Fibroblast of mammary gland (primary cell): ENCODE data around the gene PVALEF.

Source experiments
- DNase-seq: peaks from one replicate; pipeline ENCODE4 v3.0.0-alpha.2; 2010; ENCODE audit warnings: low read depth
- H3K4me3 ChIP-seq: 2 replicates; pipeline ENCODE4 v1.5.1; 2011; ENCODE audit warnings: low read depth, mild to moderate bottlenecking, low read length, moderate library complexity; ENCODE audit not compliant: control insufficient read depth
- TF ChIP-seq, protein P1 (sequence below): conservative IDR thresholded peaks from 2 replicates; pipeline ENCODE4 v1.5.1; 2011; ENCODE audit warnings: low read depth, low read length, inconsistent platforms; ENCODE audit not compliant: control insufficient read depth, insufficient read depth

The PVALEF gene

GRCh38 chr17:81206657-81207056, 41.4 kb downstream of the PVALEF start:
- no peak for DNase-seq
- no peak overlapping the region for H3K4me3 ChIP-seq
- TF ChIP-seq, protein P1, sequence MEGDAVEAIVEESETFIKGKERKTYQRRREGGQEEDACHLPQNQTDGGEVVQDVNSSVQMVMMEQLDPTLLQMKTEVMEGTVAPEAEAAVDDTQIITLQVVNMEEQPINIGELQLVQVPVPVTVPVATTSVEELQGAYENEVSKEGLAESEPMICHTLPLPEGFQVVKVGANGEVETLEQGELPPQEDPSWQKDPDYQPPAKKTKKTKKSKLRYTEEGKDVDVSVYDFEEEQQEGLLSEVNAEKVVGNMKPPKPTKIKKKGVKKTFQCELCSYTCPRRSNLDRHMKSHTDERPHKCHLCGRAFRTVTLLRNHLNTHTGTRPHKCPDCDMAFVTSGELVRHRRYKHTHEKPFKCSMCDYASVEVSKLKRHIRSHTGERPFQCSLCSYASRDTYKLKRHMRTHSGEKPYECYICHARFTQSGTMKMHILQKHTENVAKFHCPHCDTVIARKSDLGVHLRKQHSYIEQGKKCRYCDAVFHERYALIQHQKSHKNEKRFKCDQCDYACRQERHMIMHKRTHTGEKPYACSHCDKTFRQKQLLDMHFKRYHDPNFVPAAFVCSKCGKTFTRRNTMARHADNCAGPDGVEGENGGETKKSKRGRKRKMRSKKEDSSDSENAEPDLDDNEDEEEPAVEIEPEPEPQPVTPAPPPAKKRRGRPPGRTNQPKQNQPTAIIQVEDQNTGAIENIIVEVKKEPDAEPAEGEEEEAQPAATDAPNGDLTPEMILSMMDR = no peak

GRCh38 chr17:81207610-81208581, 42.6 kb downstream of the PVALEF start:
- no peak overlapping the region for H3K4me3 ChIP-seq
- TF ChIP-seq, protein P1 = no peak
- DNase-seq = no peak

- TF ChIP-seq, protein P1 = no peak
- no peak for DNase-seq
- H3K4me3 ChIP-seq = no peak overlapping the region
These were observed 43.3 kb downstream of the PVALEF start for GRCh38 chr17:81208651-81209050.

GRCh38 chr17:81209141-81209540, 43.8 kb downstream of the PVALEF start:
- no peak for DNase-seq
- TF ChIP-seq, protein P1 = no peak
- no peak overlapping the region for H3K4me3 ChIP-seq

- TF ChIP-seq, protein P1 = no peak
- no peak for DNase-seq
- no peak overlapping the region for H3K4me3 ChIP-seq
These were observed 45.2 kb downstream of the PVALEF start for GRCh38 chr17:81210466-81210865.

DNA sequence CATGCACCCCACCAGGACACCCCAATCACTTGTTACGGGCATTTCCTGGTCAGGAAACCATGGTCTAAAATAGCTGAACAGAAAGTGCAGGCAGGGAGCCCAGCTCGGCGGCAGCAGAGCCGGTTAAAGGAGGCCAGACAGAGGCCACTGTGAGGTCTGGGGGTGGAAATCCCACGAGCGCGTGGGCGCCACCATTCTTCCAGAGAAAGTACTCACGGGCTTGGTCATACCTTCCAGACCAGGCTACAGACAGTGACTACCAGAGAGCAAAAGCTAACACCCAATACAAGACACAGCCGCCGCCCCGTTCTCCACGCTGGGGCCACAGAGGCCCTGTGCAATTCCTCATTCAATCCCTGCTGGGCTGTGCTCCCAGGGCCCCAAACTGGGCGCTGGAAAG, 45.6 kb downstream of the PVALEF start:
- TF ChIP-seq, protein P1 = no peak
- peak; percentile 34 for DNase-seq
- no peak overlapping the region for H3K4me3 ChIP-seq
